Mesenteric fat pad (tissue), 1 donor: ENCODE results near the gene SERPINE2. TPM values are rescaled to one million over a fixed set of nuclear protein-coding genes. Genes with fewer than 3 reads are reported as not detected.
"Not testable (repeated sequence)": the region's sequence is repeated elsewhere in the genome, so short reads cannot be mapped to it uniquely, and the experiment has no call there.

Source experiments
- DNase-seq: peaks from one replicate; pipeline ENCODE4 v3.0.0-alpha.2; 2020; ENCODE audit warnings: low spot score
- total RNA-seq: library from RNA; stranded (reverse); fragmentation: NEBNext Ultra II Directional; extraction: Animal tissue kit (Norgen Biotek cat#: 25700); gene quantifications from one replicate; pipeline ENCODE4 v1.2.1, GENCODE V29; 2021
- donor health status: DM: yes; HTN: yes; CAD: no.

The SERPINE2 gene
- total RNA-seq, 1 donor from 2014 or later, result 56.4 TPM

GRCh38 chr2:223944703-223945531 is 94.2 kb downstream of the SERPINE2 start, which contains the start of gene WDFY1:
WDFY1 (minus strand) TSS chr2:223945335; CDS start chr2:223945284, 51 bp downstream.
- DNase-seq, result peak; percentile 93

- DNase-seq, result no peak
Measured at GRCh38 chr2:223944166-223944702, 94.9 kb downstream of the SERPINE2 start.

- no peak for DNase-seq
Measured at GRCh38 chr2:223943561-223944008, 95.5 kb downstream of the SERPINE2 start.

GRCh38 chr2:223943135-223943534 is 96.0 kb downstream of the SERPINE2 start:
- DNase-seq, result no peak

- no peak for DNase-seq
Measured at GRCh38 chr2:223941579-223942277, 97.4 kb downstream of the SERPINE2 start.

GRCh38 chr2:223939438-223939837 is 99.6 kb downstream of the SERPINE2 start:
- DNase-seq, result not testable (repeated sequence)

GRCh38 chr2:223937535-223937934 is 101.6 kb downstream of the SERPINE2 start:
- DNase-seq, result no peak

GRCh38 chr2:223936862-223937326 is 102.2 kb downstream of the SERPINE2 start:
- DNase-seq, result no peak

GRCh38 chr2:223935459-223936125 is 103.5 kb downstream of the SERPINE2 start:
- no peak for DNase-seq

GRCh38 chr2:223934870-223935269 is 104.2 kb downstream of the SERPINE2 start:
- no peak for DNase-seq

- DNase-seq, result no peak
Measured at GRCh38 chr2:223932816-223933800, 106.0 kb downstream of the SERPINE2 start.

GRCh38 chr2:223930103-223930976 is 108.7 kb downstream of the SERPINE2 start:
- no peak for DNase-seq

GRCh38 chr2:223929571-223930102 is 109.4 kb downstream of the SERPINE2 start:
- no peak for DNase-seq

- DNase-seq, result no peak
Measured at GRCh38 chr2:223928113-223929006, 110.7 kb downstream of the SERPINE2 start.

- DNase-seq, result no peak
Measured at GRCh38 chr2:223925106-223925505, 114.0 kb downstream of the SERPINE2 start.
